GM21619 (cell line): Measurements from ENCODE around the gene HIP1.
"Not testable (repeated sequence)": the region's sequence is repeated elsewhere in the genome, so short reads cannot be mapped to it uniquely, and the experiment has no call there.

Experiments
- ATAC-seq: cut with Tn5 transposase; IDR thresholded peaks from one replicate; pipeline ENCODE4 v1.9.1; 2021; ENCODE audit not compliant: unreplicated experiment

The HIP1 gene

GRCh38 chr7:75738604-75738974 lies at the start of gene HIP1:
Gene HIP1 (minus strand): TSS chr7:75738941. CDS start chr7:75738920, 21 bp downstream.
- no peak for ATAC-seq

DNA sequence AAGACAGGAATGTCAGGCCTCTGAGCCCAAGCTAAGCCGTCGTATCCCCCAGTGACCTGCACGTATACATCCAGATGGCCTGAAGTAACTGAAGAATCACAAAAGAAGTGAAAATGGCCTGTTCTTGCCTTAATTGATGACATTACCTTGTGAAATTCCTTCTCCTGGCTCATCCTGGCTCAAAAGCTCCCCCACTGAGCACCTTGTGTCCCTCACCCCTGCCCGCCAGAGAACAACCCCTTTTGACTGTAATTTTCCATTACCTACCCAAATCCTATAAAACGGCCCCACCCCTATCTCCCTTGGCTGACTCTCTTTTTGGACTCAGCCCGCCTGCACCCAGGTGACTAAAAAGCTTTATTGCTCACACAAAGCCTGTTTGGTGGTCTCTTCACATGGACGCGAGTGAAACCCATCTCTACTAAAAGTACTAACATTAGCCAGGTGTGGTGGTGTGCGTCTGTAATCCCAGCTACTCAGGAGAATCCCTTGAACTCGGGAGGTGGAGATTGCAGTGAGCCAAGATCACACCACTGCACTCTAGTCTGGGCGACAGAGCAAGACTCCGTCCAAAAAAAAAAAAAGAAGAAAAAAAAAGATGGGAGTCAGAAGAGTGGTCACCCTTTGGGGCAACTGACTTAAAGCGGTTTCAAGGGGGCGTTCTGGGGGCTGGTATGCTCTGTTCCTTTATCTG lies 49.6 kb upstream of the HIP1 start:
- not testable (repeated sequence) for ATAC-seq

GRCh38 chr7:75783058-75783457 lies 44.3 kb upstream of the HIP1 start:
- not testable (repeated sequence) for ATAC-seq

DNA sequence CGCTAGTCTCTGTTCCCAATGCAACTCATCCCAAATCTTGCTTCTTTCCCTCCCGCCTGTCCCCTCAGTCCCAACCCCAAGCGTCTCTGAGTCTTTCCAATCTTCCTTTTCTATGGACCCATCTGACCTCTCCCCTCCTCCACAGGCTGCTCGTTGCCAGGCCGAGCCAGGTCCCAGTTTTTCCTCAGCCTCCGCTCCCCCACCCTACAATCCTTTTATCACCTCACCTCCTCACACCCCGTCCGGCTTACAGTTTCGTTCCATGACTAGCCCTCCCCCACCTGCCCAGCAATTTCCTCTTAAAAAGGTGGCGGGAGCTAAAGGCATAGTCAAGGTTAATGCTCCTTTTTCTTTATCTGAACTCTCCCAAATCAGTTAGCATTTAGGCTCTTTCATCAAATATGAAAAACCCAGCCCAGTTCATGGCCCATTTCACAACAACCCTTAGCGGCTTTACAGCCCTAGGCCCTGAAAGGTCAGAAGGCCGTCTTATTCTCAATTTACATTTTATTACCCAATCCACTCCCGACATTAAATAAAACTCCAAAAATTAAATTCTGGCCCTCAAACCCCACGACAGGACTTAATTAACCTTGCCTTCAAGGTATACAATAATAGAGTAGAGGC lies 42.0 kb upstream of the HIP1 start:
- ATAC-seq, result not testable (repeated sequence)

DNA sequence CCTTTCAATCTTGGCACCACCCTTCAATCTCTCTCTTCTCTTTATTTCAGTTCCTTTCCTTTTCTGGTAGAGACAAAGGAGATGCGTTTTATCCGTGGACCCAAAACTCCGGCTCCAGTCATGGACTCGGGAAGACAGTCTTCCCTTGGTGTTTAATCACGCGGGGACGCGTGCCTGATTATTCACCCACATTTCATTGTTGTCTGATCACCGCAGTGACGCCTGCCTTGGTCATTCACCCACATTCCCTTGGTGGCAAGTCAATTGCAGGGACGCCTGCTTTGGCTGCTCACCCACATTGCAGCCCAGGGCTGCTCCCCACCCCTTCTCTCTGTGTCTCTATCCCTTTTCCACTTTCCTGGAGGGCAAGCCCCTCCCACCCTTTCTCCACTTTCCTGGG lies 40.8 kb upstream of the HIP1 start:
- not testable (repeated sequence) for ATAC-seq

GRCh38 chr7:75779035-75779434 lies 40.3 kb upstream of the HIP1 start:
- ATAC-seq, result not testable (repeated sequence)

GRCh38 chr7:75776295-75776971 lies 37.7 kb upstream of the HIP1 start:
- no peak for ATAC-seq

DNA sequence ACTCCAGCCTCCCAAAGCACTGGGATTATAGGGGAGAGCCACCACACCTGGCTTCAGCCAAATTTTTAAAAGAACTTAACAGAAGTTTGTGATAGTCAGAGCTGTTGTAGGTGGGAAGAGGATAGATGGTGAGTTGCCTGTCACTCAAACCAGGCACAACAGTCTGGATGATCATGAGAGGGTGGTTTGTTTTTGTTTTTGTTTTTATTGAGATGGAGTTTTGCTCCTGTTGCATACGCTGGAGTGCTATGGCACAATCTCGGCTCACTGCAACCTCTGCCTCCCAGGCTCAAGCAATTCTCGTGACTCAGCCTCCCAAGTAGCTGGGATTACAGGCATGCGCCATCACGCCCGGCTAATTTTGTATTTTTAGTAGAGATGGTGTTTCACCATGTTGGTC lies 35.2 kb upstream of the HIP1 start:
- not testable (repeated sequence) for ATAC-seq

GRCh38 chr7:75772081-75773077 lies 33.6 kb upstream of the HIP1 start, which contains the start of gene CCL26:
Gene CCL26 (minus strand): TSS chr7:75772211. CDS start chr7:75772176, 35 bp downstream.
- ATAC-seq, result no peak

DNA sequence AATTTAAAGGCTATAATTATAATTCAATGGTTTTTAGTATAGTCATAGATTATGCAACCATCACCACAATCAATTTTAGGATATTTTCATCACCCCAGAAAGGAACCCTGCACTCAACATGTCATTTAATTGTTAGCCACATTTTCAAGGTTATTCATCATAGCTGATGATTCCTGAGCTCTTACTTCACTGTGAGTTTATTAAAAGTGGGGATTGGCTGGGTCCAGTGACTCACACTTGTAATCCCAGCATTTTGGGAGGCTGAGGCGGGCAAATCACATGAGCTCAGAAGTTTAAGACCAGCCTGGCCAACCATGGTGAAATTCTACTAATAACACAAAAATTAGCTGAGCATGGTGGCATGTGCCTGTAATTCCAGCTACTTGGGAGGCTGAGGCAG lies 32.5 kb upstream of the HIP1 start:
- ATAC-seq, result no peak

DNA sequence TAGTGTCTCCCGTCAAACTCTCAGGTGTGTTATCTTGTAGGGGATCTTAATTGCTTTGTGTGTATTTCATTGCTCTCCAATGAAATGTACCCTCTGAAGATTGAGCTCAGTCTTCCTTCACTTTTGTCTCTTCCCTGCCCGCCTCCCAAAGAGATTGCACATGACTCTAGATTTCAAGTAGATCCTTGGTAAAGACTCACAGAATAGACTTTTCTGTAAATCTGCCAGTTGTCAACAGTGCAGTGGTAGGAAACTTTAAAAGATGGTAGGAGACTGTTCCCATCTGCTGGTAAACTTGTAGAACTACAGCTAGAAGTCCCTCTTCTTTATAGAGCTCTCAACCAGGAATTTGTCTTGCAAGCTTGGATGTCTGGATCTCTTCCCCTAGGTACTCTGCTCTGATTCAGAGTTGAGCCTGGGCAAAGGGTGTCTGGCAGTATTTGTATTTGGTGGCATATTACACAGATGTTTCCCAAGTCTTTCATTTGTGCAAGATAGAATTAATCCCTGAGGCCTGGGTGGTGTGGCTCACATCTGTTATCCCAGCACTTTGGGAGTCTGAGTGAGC lies 23.7 kb upstream of the HIP1 start:
- ATAC-seq, result no peak

GRCh38 chr7:75761801-75762200 lies 23.1 kb upstream of the HIP1 start:
- not testable (repeated sequence) for ATAC-seq

DNA sequence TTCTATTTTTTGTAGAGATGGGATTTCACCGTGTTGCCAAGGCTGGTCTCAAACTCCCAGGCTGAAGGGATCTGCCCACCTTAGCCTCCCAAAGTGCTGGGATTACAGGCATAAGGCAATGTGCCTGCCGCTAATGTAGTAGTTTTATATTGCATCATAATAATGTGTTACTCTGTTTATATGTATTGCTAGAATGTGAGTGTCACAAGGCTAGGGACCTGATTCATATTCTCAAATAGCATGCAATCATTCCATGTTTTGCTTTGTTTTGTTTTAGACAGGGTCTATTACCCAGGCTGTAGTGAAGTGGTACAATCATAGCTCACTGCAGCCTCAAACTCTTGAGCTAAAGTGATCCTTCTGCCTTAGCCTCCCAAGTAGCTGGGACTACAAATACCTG lies 19.8 kb upstream of the HIP1 start:
- no peak for ATAC-seq

DNA sequence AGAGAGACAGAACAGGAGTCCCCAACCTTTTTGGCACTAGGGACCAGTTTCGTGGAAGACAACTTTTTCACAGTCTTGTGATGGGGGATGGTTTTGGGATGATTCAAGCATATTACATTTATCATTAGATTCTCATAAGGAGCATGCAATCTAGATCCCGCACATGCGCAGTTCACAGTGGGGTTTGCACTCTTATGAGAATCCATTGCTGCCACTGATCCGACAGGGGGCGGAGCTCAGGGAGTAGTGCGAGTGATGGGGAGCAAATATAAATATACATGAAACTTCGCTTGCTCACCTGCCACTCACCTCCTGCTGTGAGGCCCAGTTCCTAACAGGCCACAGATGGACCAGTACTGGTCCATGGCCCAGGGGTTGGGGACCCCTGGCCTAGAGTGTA lies 19.1 kb upstream of the HIP1 start:
- no peak for ATAC-seq

DNA sequence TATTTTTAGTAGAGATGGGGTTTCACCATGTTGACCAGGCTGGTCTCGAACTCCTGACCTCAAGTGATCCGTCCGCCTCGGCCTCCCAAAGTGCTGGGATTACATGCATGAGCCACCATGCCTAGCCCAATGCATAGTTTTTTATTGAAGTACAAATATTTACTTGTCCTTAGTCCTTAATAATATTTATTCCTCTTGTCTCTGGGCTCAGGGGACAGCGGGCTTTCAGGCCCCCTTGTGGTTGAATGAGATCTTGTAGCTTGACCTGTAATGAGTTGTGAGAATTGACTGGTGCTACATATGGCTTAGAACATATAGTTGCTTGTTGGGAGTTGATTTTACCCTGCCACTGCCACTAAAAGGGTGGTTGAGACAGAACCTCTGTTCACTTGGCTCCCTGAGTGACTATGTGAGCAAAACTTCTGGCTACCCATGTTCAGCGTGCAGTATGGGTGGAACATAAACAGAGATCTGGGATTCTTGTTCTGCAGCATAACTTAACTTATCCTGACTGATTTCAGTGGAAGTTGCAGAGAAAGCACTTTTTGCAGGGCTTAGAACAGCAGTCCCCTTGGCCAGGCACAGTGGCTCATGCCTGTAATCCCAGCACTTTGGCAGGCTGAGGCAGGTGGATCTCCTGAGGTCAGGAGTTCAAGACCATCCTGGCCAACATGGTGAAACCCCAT lies 18.4 kb upstream of the HIP1 start:
- no peak for ATAC-seq

GRCh38 chr7:75756206-75756990 lies 17.7 kb upstream of the HIP1 start:
- ATAC-seq, result no peak

- no peak for ATAC-seq
Measured at GRCh38 chr7:75743455-75743859, 4.7 kb upstream of the HIP1 start.

DNA sequence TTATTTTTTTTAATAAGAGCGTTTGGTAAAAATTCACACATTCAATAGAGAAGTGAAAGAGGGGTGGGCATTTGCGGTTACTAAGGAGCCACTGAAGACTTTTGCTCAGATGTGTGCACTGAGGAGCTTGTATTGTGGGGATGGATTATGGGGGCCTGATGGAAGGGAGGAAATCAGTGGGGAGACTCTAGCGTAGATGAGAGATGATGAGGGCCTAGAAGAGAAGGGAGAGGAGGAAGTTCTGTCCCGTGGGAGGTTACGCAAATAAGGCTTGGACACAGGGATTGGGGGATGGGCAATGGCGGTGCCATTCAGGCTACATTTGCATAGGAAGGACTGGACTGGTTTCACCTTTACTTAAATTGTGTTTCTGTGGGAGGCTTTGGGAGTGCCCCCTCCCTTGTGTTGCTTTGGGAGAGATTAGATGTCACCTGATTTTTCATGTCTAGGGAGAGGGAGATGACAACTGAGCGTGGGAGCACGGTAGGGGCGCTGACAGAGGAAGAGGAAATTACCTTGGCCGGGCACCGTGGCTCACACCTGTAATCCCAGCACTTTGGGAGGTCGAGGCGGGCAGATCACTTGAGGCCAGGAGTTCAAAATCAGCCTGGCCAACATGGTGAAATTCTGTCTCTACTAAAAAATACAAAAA lies 2.2 kb upstream of the HIP1 start:
- ATAC-seq, result no peak
